Naive thymus-derived CD8-positive, alpha-beta T cell (primary cell): Measurements from ENCODE around the gene SCGB1C1. TPM values are rescaled to one million over a fixed set of nuclear protein-coding genes. Genes with fewer than 3 reads are reported as not detected.

Experiments used
- ATAC-seq, 2 donors: fragments of 150-1000 bp; cut with Tn5 transposase in 1 of 2; sonication (Bioruptor Pico), chemical (Tn5 transposase) in 1 of 2; 1 replicate in 1 of 2; 2 replicates in 1 of 2; pipeline ENCODE4 v1.10.0; 2021; ENCODE audit warnings: mild to moderate bottlenecking in 2 of 2, moderate library complexity in 2 of 2
- POLR2A ChIA-PET: fragments of 350-600 bp; sonication (Branson Sonifier 250); formaldehyde crosslinking; loops from one replicate; lab custom pipeline; 2021; ENCODE audit warnings: antibody characterized with exemption; lab: Charles Lee
- DNase-seq, 10 donors: peaks; one replicate each; pipeline versions ENCODE4 v3.0.0 to v3.0.0-alpha.2; 2020 to 2022
- H3K27ac Mint-ChIP-seq, 10 donors: one replicate each; pipeline ENCODE4 v1.8.0; 2020 to 2022; ENCODE audit warnings: mild to moderate bottlenecking in 10 of 10, mixed read lengths in 10 of 10, moderate library complexity in 4 of 10, inconsistent platforms in 1 of 10
- H3K27me3 Mint-ChIP-seq, 5 donors: one replicate each; pipeline ENCODE4 v1.8.0; 2021 to 2022; ENCODE audit warnings: mixed read lengths in 5 of 5
- H3K36me3 Mint-ChIP-seq, 3 donors: one replicate each; pipeline ENCODE4 v1.8.0; 2020 to 2022; ENCODE audit warnings: mixed read lengths in 3 of 3, mild to moderate bottlenecking in 2 of 3, inconsistent platforms in 1 of 3
- H3K4me1 Mint-ChIP-seq, 4 donors: one replicate each; pipeline ENCODE4 v1.8.0; 2021 to 2022; ENCODE audit warnings: mixed read lengths in 4 of 4
- H3K4me3 Mint-ChIP-seq, 10 donors: one replicate each; pipeline ENCODE4 v1.8.0; 2020 to 2022; ENCODE audit warnings: mild to moderate bottlenecking in 10 of 10, mixed read lengths in 10 of 10, moderate library complexity in 6 of 10, inconsistent platforms in 1 of 10
- H3K9me3 Mint-ChIP-seq, 9 donors: one replicate each; pipeline ENCODE4 v1.8.0; 2020 to 2022; ENCODE audit warnings: mixed read lengths in 9 of 9, mild to moderate bottlenecking in 3 of 9, inconsistent platforms in 1 of 9, moderate library complexity in 1 of 9
- polyA plus RNA-seq, 3 donors: library from polyadenylated mRNA; unstranded; fragments of 300-500 nt; fragmentation: Illumina TruSeq; gene quantifications; one replicate each; pipeline ENCODE4 v1.2.3, GENCODE V29; 2021
- total RNA-seq, 8 experiments: library from RNA in 2 of 8; stranded (reverse) in 2 of 8; gene quantifications; one replicate each; pipeline ENCODE4 v1.2.3 and lab custom pipeline; 2021 to 2026

The SCGB1C1 gene
- total and polyA plus RNA-seq, 5 experiments from 2014 or later = not detected

GRCh38 chr11:207208-207862, 14.5 kb downstream of the SCGB1C1 start, which contains the start of the genes BET1L and RIC8A:
Gene BET1L, minus strand, starts transcription at chr11:207399. Its CDS starts 78 bp downstream, at chr11:207321.
Gene RIC8A, plus strand, starts transcription at chr11:207708. Its CDS starts 1,147 bp downstream, at chr11:208855.
- peaks cover 0 to 33% (median 0%) of the 10 kb centered on the region in 3 donors for H3K36me3 Mint-ChIP-seq
- ATAC-seq = peak; percentile 76 to 86
- H3K9me3 Mint-ChIP-seq = no peaks in the 10 kb centered on the region
- peak within 1 kb of the TSS; percentile 96 to 100 (median 99) for H3K27ac Mint-ChIP-seq
- peaks cover 20 to 64% (median 62%) of the 10 kb centered on the region in 4 donors for H3K4me1 Mint-ChIP-seq
- no peaks in the 10 kb centered on the region for H3K27me3 Mint-ChIP-seq
- POLR2A ChIA-PET = interaction anchor here (0.5 to 5.3 kb wide), 36 partner anchors 9 to 1102 kb away, joined by 3 to 78 read pairs (median 6); partner anchors contain the start of genes ANO9, DEAF1, HRAS and IFITM2
- H3K4me3 Mint-ChIP-seq = peak within 1 kb of the TSS; percentile 86 to 99 (median 96)
- peak; percentile 90 to 99 (median 97) for DNase-seq

GRCh38 chr11:207863-208180, 14.9 kb downstream of the SCGB1C1 start:
- DNase-seq = no peak
- H3K27ac Mint-ChIP-seq = peak overlapping the region; percentile 96 to 100 (median 99)
- peaks cover 18 to 59% (median 57%) of the 10 kb centered on the region in 4 donors for H3K4me1 Mint-ChIP-seq
- H3K4me3 Mint-ChIP-seq = peak overlapping the region; percentile 86 to 99 (median 96)
- POLR2A ChIA-PET = interaction anchor here (0.8 to 5.3 kb wide), 30 partner anchors 9 to 611 kb away, joined by 3 to 78 read pairs (median 7); partner anchors contain the start of genes DEAF1, HRAS, IFITM2 and NLRP6
- no peaks in the 10 kb centered on the region for H3K27me3 Mint-ChIP-seq
- H3K36me3 Mint-ChIP-seq = peaks cover 0 to 35% (median 0%) of the 10 kb centered on the region in 3 donors
- peak; percentile 29 to 33 for ATAC-seq
- H3K9me3 Mint-ChIP-seq = no peaks in the 10 kb centered on the region

- Mint-ChIP-seq H3K36me3 (peaks cover 0 to 39% (median 0%) of the 10 kb centered on the region in 3 donors), H3K4me1 (peaks cover 17 to 57% (median 52%) of the 10 kb centered on the region in 4 donors), H3K27ac (peak overlapping the region; percentile 96 to 100 (median 99)), H3K27me3 (no peaks in the 10 kb centered on the region), H3K9me3 (no peaks in the 10 kb centered on the region), H3K4me3 (peak overlapping the region; percentile 86 to 99 (median 96))
- peak; percentile 66 to 70 for ATAC-seq
- POLR2A ChIA-PET = interaction anchor here (0.7 to 5.3 kb wide), 21 partner anchors 10 to 367 kb away, joined by 3 to 78 read pairs (median 7); partner anchors contain the start of genes IFITM5, NLRP6, PGGHG and PHRF1
- peak; percentile 74 to 89 (median 81) for DNase-seq
Measured at GRCh38 chr11:208181-208916, 15.5 kb downstream of the SCGB1C1 start.

GRCh38 chr11:208917-209260, 16.0 kb downstream of the SCGB1C1 start:
- Mint-ChIP-seq H3K9me3 (no peaks in the 10 kb centered on the region), H3K4me3 (peak overlapping the region; percentile 86 to 99 (median 96)), H3K27me3 (no peaks in the 10 kb centered on the region), H3K36me3 (peaks cover 0 to 37% (median 0%) of the 10 kb centered on the region in 3 donors), H3K4me1 (peaks cover 13 to 52% (median 47%) of the 10 kb centered on the region in 4 donors), H3K27ac (peak overlapping the region; percentile 77 to 100 (median 99))
- ATAC-seq (peak in 1 of 2 donors; percentile 4), DNase-seq (no peak)
- POLR2A ChIA-PET = interaction anchor here (0.7 to 5.3 kb wide), 16 partner anchors 18 to 327 kb away, joined by 3 to 78 read pairs (median 5); partner anchors contain the start of genes IFITM5, NLRP6, PSMD13 and PTDSS2

GRCh38 chr11:209275-210121, 16.6 kb downstream of the SCGB1C1 start:
- peaks cover 12 to 46% (median 41%) of the 10 kb centered on the region in 4 donors for H3K4me1 Mint-ChIP-seq
- DNase-seq (no peak), ATAC-seq (no peak)
- peaks cover 0 to 38% (median 0%) of the 10 kb centered on the region in 3 donors for H3K36me3 Mint-ChIP-seq
- POLR2A ChIA-PET = interaction anchor here (0.7 to 5.3 kb wide), 15 partner anchors 18 to 327 kb away, joined by 3 to 78 read pairs (median 5); partner anchors contain the start of genes IFITM5, NLRP6, PSMD13 and PTDSS2
- peak overlapping the region in 9 of 10 donors; percentile 96 to 100 (median 99) for H3K27ac Mint-ChIP-seq
- H3K27me3 Mint-ChIP-seq = no peaks in the 10 kb centered on the region
- H3K9me3 Mint-ChIP-seq = no peaks in the 10 kb centered on the region
- peak overlapping the region; percentile 86 to 99 (median 96) for H3K4me3 Mint-ChIP-seq

GRCh38 chr11:210122-210802, 17.4 kb downstream of the SCGB1C1 start:
- peak overlapping the region; percentile 22 to 99 (median 94) for H3K4me3 Mint-ChIP-seq
- H3K36me3 Mint-ChIP-seq = peaks cover 0 to 41% (median 0%) of the 10 kb centered on the region in 3 donors

GRCh38 chr11:210803-211180, 17.9 kb downstream of the SCGB1C1 start:
- Mint-ChIP-seq H3K27ac (peak overlapping the region in 5 of 10 donors; percentile 18 to 100 (median 69)), H3K27me3 (no peaks in the 10 kb centered on the region), H3K4me1 (peaks cover 12 to 37% (median 32%) of the 10 kb centered on the region in 4 donors), H3K36me3 (peaks cover 0 to 47% (median 0%) of the 10 kb centered on the region in 3 donors), H3K9me3 (no peaks in the 10 kb centered on the region), H3K4me3 (peak overlapping the region in 7 of 10 donors; percentile 8 to 99 (median 44))
- POLR2A ChIA-PET = no interaction called here
- ATAC-seq (no peak), DNase-seq (no peak)

More at GRCh38 chr11:210122-210802, 17.4 kb downstream of the SCGB1C1 start:
- ATAC-seq (no peak), DNase-seq (no peak)
- Mint-ChIP-seq H3K27me3 (no peaks in the 10 kb centered on the region), H3K4me1 (peaks cover 12 to 38% (median 37%) of the 10 kb centered on the region in 4 donors), H3K27ac (peak overlapping the region in 8 of 10 donors; percentile 52 to 100 (median 84)), H3K9me3 (no peaks in the 10 kb centered on the region)
- POLR2A ChIA-PET = interaction anchor here (1.3 to 5.3 kb wide), 8 partner anchors 21 to 296 kb away, joined by 3 to 78 read pairs (median 20); partner anchors contain the start of genes IFITM5, NLRP6, PSMD13 and RNH1

GRCh38 chr11:211295-211694, 18.4 kb downstream of the SCGB1C1 start:
- H3K4me3 Mint-ChIP-seq = peak overlapping the region in 7 of 10 donors; percentile 9 to 71 (median 44)
- POLR2A ChIA-PET = interaction anchor here (2.2 kb wide), 1 partner anchor 24 kb away, joined by 4 read pairs; no protein-coding TSS in a partner anchor
- H3K4me1 Mint-ChIP-seq = peaks cover 8 to 32% (median 27%) of the 10 kb centered on the region in 4 donors
- H3K27me3 Mint-ChIP-seq = no peaks in the 10 kb centered on the region
- H3K9me3 Mint-ChIP-seq = no peaks in the 10 kb centered on the region
- ATAC-seq (no peak), DNase-seq (no peak)
- H3K36me3 Mint-ChIP-seq = peaks cover 0 to 49% (median 0%) of the 10 kb centered on the region in 3 donors
- H3K27ac Mint-ChIP-seq = peak overlapping the region in 7 of 10 donors; percentile 30 to 90 (median 69)

- Mint-ChIP-seq H3K4me3 (peak overlapping the region in 2 of 10 donors; percentile 68 to 71), H3K9me3 (no peaks in the 10 kb centered on the region), H3K27me3 (no peaks in the 10 kb centered on the region), H3K4me1 (peaks cover 8 to 29% (median 23%) of the 10 kb centered on the region in 4 donors), H3K36me3 (peaks cover 0 to 49% (median 0%) of the 10 kb centered on the region in 3 donors), H3K27ac (peak overlapping the region in 3 of 10 donors; percentile 73 to 90 (median 78))
- ATAC-seq (no peak), DNase-seq (no peak)
- POLR2A ChIA-PET = interaction anchor here (0.9 to 2.2 kb wide), 3 partner anchors 10 to 67 kb away, joined by 3 to 4 read pairs (median 3); no protein-coding TSS in a partner anchor
Measured at GRCh38 chr11:211741-212140, 18.9 kb downstream of the SCGB1C1 start.

- Mint-ChIP-seq H3K27me3 (no peaks in the 10 kb centered on the region), H3K4me1 (peaks cover 8 to 23% (median 23%) of the 10 kb centered on the region in 4 donors), H3K27ac (peak overlapping the region in 8 of 10 donors; percentile 7 to 74 (median 26)), H3K4me3 (peak overlapping the region in 1 of 10 donors; percentile 51), H3K36me3 (peaks cover 0 to 49% (median 0%) of the 10 kb centered on the region in 3 donors), H3K9me3 (no peaks in the 10 kb centered on the region)
- no peak for DNase-seq
- POLR2A ChIA-PET = interaction anchor here (0.9 to 2.2 kb wide), 3 partner anchors 10 to 67 kb away, joined by 3 to 4 read pairs (median 3); no protein-coding TSS in a partner anchor
- ATAC-seq = no peak
Measured at GRCh38 chr11:212150-213100, 19.5 kb downstream of the SCGB1C1 start.
